ENCODE results near the gene PHPT1.
"Not testable (repeated sequence)": the region's sequence is repeated elsewhere in the genome, so short reads cannot be mapped to it uniquely, and the experiment has no call there.

DNA sequence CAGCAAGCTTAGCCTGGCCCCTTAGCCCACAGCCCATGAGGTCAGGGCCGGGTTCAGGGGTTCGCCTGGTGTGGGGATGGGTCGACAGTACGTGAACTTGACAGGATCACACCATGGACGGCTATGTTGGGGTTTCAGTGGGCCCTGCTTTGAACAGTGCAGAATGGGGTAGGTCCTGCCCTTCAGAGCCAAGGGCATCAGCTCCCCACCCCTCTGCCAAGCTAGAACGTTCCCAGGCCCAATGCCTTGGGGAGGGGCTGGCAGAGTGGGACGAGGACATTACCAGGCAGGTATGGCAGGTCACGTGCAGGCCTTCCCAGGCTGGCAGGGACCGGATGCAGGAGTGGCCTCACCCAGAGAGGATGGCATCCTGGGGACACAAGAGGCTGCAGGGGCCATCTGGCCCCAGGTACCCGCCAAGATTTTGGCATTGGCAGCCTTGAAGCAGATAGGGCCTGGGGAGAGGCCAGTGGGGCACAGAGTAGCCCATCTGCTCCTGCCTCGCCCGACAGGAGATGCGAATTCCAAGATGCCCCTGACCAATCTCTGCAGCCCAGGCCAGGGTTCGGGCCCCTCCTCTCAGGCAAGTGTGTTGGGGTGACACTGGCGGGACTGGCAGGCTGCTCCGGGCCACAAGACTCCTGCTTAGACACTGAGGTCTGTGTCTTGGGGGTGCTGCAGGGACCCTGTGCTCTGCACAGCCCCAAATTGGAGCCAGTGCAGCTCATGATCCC is 7.4 kb upstream of the PHPT1 start:
- TF ChIP-seq, protein P1, sequence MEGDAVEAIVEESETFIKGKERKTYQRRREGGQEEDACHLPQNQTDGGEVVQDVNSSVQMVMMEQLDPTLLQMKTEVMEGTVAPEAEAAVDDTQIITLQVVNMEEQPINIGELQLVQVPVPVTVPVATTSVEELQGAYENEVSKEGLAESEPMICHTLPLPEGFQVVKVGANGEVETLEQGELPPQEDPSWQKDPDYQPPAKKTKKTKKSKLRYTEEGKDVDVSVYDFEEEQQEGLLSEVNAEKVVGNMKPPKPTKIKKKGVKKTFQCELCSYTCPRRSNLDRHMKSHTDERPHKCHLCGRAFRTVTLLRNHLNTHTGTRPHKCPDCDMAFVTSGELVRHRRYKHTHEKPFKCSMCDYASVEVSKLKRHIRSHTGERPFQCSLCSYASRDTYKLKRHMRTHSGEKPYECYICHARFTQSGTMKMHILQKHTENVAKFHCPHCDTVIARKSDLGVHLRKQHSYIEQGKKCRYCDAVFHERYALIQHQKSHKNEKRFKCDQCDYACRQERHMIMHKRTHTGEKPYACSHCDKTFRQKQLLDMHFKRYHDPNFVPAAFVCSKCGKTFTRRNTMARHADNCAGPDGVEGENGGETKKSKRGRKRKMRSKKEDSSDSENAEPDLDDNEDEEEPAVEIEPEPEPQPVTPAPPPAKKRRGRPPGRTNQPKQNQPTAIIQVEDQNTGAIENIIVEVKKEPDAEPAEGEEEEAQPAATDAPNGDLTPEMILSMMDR (IDR thresholded peaks at IDR 0.05) = not testable (repeated sequence)
- not testable (repeated sequence) for TF ChIP-seq POLR2A, EP300 (IDR thresholded peaks at IDR 0.05)
